Natural killer cell (primary cell): ENCODE data around the gene PAGR1. TPM values are rescaled to one million over a fixed set of nuclear protein-coding genes. Genes with fewer than 3 reads are reported as not detected.
A peak's percentile ranks its signal among the peaks of the same experiment; 100 is the strongest.

Source experiments
- ATAC-seq, 3 donors: fragments of 150-1000 bp in 2 of 3; fragments of 200-7000 bp in 1 of 3; cut with Tn5 transposase; 1 replicate in 1 of 3; 2 replicates in 2 of 3; pipeline ENCODE4 v1.10.0; 2021; ENCODE audit warnings: mild to moderate bottlenecking in 2 of 3, moderate library complexity in 2 of 3
- DNase-seq, 2 donors: peaks; one replicate each; pipeline versions ENCODE4 v3.0.0 to v3.0.0-alpha.2; 2013 to 2021; ENCODE audit warnings: mixed read lengths in 1 of 2
- H3K27ac ChIP-seq: one replicate; pipeline ENCODE4 v1.5.1; 2013; ENCODE audit warnings: mild to moderate bottlenecking, low read length
- H3K27me3 ChIP-seq: one replicate; pipeline ENCODE4 v1.6.1; 2013; ENCODE audit warnings: low read length; ENCODE audit not compliant: control insufficient read depth, insufficient read depth
- H3K36me3 ChIP-seq: one replicate; pipeline ENCODE4 v1.6.1; 2013; ENCODE audit warnings: low read length; ENCODE audit not compliant: control insufficient read depth, insufficient read depth
- H3K4me1 ChIP-seq: one replicate; pipeline ENCODE4 v1.6.1; 2013; ENCODE audit warnings: low read length; ENCODE audit not compliant: control insufficient read depth, insufficient read depth
- H3K4me3 ChIP-seq: one replicate; pipeline ENCODE4 v1.5.1; 2013; ENCODE audit warnings: low read length
- H3K9me3 ChIP-seq: one replicate; pipeline ENCODE4 v1.6.1; 2013; ENCODE audit warnings: low read length; ENCODE audit not compliant: control insufficient read depth, insufficient read depth
- H3K27ac Mint-ChIP-seq, 2 donors: one replicate each; pipeline ENCODE4 v1.8.0; 2022; ENCODE audit warnings: mild to moderate bottlenecking in 2 of 2, mixed read lengths in 2 of 2, moderate library complexity in 1 of 2
- H3K27me3 Mint-ChIP-seq, 2 donors: one replicate each; pipeline ENCODE4 v1.8.0; 2022; ENCODE audit warnings: low read depth in 2 of 2, mixed read lengths in 2 of 2
- H3K36me3 Mint-ChIP-seq: one replicate; pipeline ENCODE4 v1.8.0; 2022; ENCODE audit warnings: mixed read lengths
- H3K4me1 Mint-ChIP-seq, 2 donors: one replicate each; pipeline ENCODE4 v1.8.0; 2022; ENCODE audit warnings: mixed read lengths in 2 of 2
- H3K4me3 Mint-ChIP-seq: one replicate; pipeline ENCODE4 v1.8.0; 2022; ENCODE audit warnings: mild to moderate bottlenecking, moderate library complexity, mixed read lengths
- H3K9me3 Mint-ChIP-seq, 2 donors: one replicate each; pipeline ENCODE4 v1.8.0; 2022; ENCODE audit warnings: mixed read lengths in 2 of 2
- CTCF ChIP-seq: fragments of 200-600 bp; IDR thresholded peaks from one replicate; pipeline ENCODE4 v1.8.0; 2022; ENCODE audit warnings: antibody characterized with exemption
- WGBS: methylation state at CpG from one replicate; pipeline ENCODE4 v1.1.7; 2013; ENCODE audit warnings: missing lambda C conversion rate; ENCODE audit not compliant: insufficient coverage; 5-methylcytosine and 5-hydroxymethylcytosine counted together
- intact Hi-C: fragments of 100-400 bp; cut with micrococcal nuclease; formaldehyde crosslinking; loops from one replicate; pipeline ENCODE4 v1.14.2; 2022
- total RNA-seq, 4 donors: library from RNA; stranded (reverse); fragments of 120-200 nt in 1 of 4; gene quantifications; one replicate each; pipeline versions ENCODE4 v1.2.3 to v1.2.4, GENCODE V29; 2013 to 2022

The PAGR1 gene
- total RNA-seq, 3 donors from 2014 or later (not counting 1 experiment from before 2014, with no cell fraction given), result 8.9 to 16.2 (median 13.4) TPM

GRCh38 chr16:29824589-29825144 is 8.7 kb downstream of the PAGR1 start:
- DNase-seq (no peak), ATAC-seq (no peak)
- intact Hi-C loops, result no loop called here
- H3K27me3 Mint-ChIP-seq, result no peaks in the 10 kb centered on the region
- no peaks in the 10 kb centered on the region for H3K9me3 Mint-ChIP-seq
- Histone ChIP-seq H3K27me3 (no peaks in the 10 kb centered on the region), H3K27ac (no peak overlapping the region), H3K9me3 (no peaks in the 10 kb centered on the region), H3K4me1 (peaks cover 73% of the 10 kb centered on the region), H3K36me3 (peaks cover 2% of the 10 kb centered on the region), H3K4me3 (no peak overlapping the region)
- whole genome bisulfite sequencing, result 83% methylated on average over 7 of the region's 7 CpGs
- no peaks in the 10 kb centered on the region for H3K36me3 Mint-ChIP-seq
- H3K4me1 Mint-ChIP-seq, result peaks cover 38 to 53% of the 10 kb centered on the region in 2 donors
- H3K4me3 Mint-ChIP-seq, result no peak overlapping the region
- no peak for TF ChIP-seq CTCF
- H3K27ac Mint-ChIP-seq, result peak overlapping the region; percentile 69 to 76

- Histone ChIP-seq H3K4me3 (no peak overlapping the region), H3K4me1 (peaks cover 66% of the 10 kb centered on the region), H3K36me3 (peaks cover 4% of the 10 kb centered on the region), H3K27ac (no peak overlapping the region), H3K9me3 (no peaks in the 10 kb centered on the region), H3K27me3 (no peaks in the 10 kb centered on the region)
- Mint-ChIP-seq H3K9me3 (no peaks in the 10 kb centered on the region), H3K36me3 (no peaks in the 10 kb centered on the region), H3K27me3 (no peaks in the 10 kb centered on the region), H3K27ac (peak overlapping the region; percentile 69 to 76), H3K4me3 (peak overlapping the region; percentile 29), H3K4me1 (peaks cover 31 to 53% of the 10 kb centered on the region in 2 donors)
- ATAC-seq, result no peak
- intact Hi-C loops, result no loop called here
- peak in 1 of 2 donors; percentile 61 for DNase-seq
- TF ChIP-seq CTCF, result no peak
- WGBS, result 54% methylated on average over 10 of the region's 10 CpGs
These were observed 9.4 kb downstream of the PAGR1 start for GRCh38 chr16:29825145-29826044.

- Histone ChIP-seq H3K27ac (no peak overlapping the region), H3K4me1 (peaks cover 57% of the 10 kb centered on the region), H3K9me3 (no peaks in the 10 kb centered on the region), H3K36me3 (peaks cover 9% of the 10 kb centered on the region), H3K4me3 (no peak overlapping the region), H3K27me3 (no peaks in the 10 kb centered on the region)
- TF ChIP-seq CTCF, result no peak
- WGBS, result 96% methylated on average over 7 of the region's 8 CpGs
- ATAC-seq (no peak), DNase-seq (no peak)
- no peaks in the 10 kb centered on the region for H3K9me3 Mint-ChIP-seq
- H3K27ac Mint-ChIP-seq, result no peak overlapping the region
- H3K36me3 Mint-ChIP-seq, result no peaks in the 10 kb centered on the region
- intact Hi-C loops, result no loop called here
- no peak overlapping the region for H3K4me3 Mint-ChIP-seq
- H3K4me1 Mint-ChIP-seq, result peaks cover 23 to 44% of the 10 kb centered on the region in 2 donors
- no peaks in the 10 kb centered on the region for H3K27me3 Mint-ChIP-seq
These were observed 10.4 kb downstream of the PAGR1 start for GRCh38 chr16:29826342-29826695.
